Activated naive CD4-positive, alpha-beta T cell treated with Interleukin-2 at 50 U/mL for 16 hours (primary cell): Measurements from ENCODE around the gene TMEM132E.
A peak's percentile ranks its signal among the peaks of the same experiment; 100 is the strongest.

Source experiments
- DNase-seq: peaks from one replicate; pipeline ENCODE4 v3.0.0-alpha.2; 2020

The TMEM132E gene

GRCh38 chr17:34637548-34638525, 58.5 kb downstream of the TMEM132E start:
- DNase-seq, result peak; percentile 80

GRCh38 chr17:34638526-34639260, 59.3 kb downstream of the TMEM132E start:
- DNase-seq, result no peak

DNA sequence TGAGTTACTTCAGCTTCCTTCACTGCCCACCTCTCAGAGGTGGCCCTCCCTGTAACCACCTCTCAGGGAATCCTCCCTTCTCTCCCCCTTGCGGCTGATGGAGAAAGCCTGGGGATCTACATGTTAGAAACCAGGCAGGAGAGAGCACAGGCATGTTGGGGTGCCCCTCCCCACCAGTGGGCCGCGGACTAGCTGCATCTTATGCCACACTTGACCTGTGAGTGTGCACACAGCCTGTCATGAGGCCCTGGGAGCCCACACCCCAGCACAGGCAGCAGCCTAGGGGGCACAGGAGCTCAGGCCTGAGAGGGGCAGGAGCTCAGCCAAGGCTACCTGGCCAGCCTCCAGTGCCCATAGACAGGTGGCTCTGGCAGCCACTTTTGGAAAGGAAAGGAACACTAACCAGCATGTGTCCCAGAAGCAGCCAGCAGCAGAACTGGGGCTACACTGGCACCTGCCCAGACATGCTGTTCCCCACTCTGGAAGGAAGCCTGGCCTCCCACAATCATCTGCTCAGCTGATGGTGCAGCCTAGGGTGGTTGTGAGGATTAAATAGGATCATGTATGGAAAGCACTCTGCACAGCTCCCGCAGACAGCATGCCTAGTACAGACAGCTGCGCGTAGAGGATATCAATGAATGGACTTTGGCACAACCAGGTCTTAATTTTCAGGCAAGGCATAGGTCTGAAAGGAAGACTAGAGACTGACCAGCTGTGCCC, 60.5 kb downstream of the TMEM132E start:
- no peak for DNase-seq

GRCh38 chr17:34641368-34641767, 62.0 kb downstream of the TMEM132E start:
- no peak for DNase-seq

DNA sequence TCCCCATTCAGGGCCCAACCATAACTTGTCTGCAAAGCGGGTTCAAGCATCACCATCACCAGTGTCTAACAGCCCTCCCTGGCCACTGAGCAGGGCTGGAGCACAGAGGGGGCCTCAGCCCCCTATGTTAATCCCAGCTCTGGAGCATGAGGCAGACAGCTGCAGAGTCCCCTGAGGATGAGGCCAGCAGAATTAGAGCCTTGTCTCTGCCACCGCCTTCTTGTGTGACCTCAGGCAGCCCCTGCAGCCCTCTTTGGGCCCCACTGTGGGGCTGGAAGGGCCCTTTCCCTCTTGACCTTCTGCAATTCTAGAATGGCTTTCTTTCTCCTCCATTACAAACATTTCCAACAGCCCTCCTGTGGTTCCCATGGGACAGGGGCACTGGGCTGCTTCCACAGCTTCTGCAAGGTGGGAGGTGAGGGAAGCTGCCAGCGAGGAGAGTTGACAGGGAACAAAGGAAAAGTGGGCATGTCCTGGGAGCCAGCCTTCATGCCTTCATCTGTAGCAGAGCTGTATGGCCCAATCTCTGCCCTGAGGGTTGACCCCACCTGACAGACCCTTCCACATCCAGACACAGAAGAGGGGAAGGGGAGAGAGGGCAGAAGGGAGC, 65.7 kb downstream of the TMEM132E start:
- DNase-seq, result no peak

GRCh38 chr17:34645594-34645993, 66.2 kb downstream of the TMEM132E start:
- DNase-seq, result no peak

DNA sequence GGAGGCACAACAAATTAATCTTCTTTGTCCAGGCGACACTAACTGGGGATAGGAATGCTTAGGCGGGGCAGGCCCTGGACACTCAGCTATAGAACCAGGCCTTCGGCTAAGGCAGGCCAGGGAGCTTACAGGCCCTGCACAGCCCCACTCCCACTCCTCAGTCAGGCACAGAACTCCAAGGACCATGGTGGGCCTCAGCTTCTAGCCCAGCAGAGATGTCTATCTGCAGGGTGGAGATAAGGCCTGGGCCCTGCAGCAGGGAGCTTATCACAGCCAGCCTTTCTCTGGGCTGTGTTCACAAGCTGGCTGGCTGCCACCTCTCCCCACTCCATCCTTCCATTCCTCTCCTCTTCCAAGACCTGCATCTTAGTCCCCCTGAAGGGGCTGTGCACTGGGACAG, 68.1 kb downstream of the TMEM132E start:
- DNase-seq, result no peak

GRCh38 chr17:34650051-34650750, 70.8 kb downstream of the TMEM132E start:
- no peak for DNase-seq

- no peak for DNase-seq
Observed at GRCh38 chr17:34651402-34651811, 72.0 kb downstream of the TMEM132E start.

GRCh38 chr17:34652021-34652555, 72.7 kb downstream of the TMEM132E start:
- no peak for DNase-seq

DNA sequence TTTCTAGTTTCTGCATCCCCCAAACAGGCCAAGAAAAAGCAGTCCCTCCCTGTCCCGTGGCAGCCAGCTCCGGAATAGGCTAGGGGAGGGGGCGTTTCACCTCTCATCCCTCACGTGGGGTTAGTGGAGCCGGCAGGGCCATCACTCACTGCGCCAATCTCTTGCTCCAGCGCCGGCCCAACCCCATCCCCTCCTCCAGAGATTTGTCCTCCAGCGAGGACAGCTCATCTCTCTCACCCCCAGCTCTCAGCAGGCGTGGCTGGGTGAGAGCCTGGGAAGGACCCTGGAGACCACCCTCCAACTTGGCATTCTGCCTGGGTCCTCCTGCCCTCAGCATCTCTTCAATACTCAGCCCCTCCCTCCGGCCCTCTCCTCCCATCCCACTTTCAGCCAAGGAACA, 74.1 kb downstream of the TMEM132E start:
- no peak for DNase-seq

- no peak for DNase-seq
Observed at GRCh38 chr17:34654276-34654880, 75.0 kb downstream of the TMEM132E start.

- DNase-seq, result no peak
Observed at GRCh38 chr17:34654881-34655276, 75.5 kb downstream of the TMEM132E start.

GRCh38 chr17:34656801-34657200, 77.4 kb downstream of the TMEM132E start:
- no peak for DNase-seq

DNA sequence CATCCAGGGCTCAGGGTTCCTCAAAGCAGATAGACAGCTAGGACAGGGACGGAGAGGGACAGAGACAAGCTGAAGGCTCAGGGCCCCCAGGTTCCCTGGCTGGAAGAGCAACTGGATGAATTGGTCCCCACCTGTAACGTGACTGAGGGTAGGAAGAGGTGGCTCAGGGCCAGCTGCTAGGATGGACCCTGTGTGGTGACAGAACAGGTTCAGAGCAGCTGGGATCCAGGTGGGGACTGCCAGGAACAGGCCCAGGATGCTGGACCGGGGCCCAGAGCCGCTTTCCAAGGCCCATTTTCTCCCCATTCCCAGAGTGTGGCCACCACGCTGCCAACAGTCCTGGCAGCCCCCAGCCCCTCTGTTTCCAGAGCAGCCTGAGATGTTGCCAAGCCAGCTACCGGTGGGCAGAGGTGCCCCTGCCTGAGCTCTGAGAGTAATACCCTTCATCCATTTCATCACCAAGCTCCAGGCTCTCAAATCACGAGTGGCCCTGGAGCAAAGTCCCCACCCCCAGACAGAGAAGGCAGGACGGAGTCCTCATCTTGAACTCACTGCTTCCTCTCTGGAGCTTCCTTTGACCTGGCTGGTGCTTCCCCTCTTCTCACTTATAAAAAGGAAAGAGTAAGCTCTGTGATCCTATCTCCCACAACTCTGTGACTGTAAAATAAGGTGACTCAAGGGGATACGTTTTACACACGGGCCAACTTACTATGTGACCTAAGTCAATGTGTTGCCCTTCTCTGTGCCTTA, 79.6 kb downstream of the TMEM132E start:
- no peak for DNase-seq

- DNase-seq, result no peak
Observed at GRCh38 chr17:34663714-34664113, 84.3 kb downstream of the TMEM132E start.

DNA sequence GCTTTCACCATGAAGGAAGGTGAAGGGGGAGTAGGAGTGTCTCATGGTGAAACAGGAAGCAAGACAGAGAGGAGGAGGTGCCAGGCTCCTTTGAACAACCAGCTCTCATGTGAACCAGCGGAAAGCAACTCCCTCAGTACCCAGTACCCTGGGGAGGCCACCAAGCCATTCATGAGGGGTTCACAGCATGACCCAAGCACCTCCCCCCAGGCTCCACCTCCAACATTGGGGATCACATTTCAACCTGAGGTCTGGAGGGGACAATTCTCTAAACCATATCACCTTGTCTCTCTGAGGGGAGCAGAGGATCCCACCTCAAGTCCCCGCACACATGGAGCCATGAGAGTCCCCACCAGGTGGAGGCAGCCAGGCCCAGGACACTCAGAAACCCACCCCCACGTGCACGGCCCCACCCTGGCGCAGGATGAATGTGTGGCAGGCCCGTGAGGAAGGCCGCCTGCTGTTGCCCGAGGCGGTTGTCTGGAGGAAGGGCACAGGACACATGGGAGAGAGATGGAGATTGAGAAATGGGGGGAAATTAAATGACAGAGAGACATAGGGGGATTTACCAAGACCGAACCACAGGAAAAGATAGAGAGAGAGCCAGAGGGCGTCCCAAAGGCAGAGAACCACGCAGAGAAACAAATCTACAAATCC, 85.9 kb downstream of the TMEM132E start:
- DNase-seq, result no peak

- DNase-seq, result no peak
Observed at GRCh38 chr17:34665819-34666763, 86.7 kb downstream of the TMEM132E start.

DNA sequence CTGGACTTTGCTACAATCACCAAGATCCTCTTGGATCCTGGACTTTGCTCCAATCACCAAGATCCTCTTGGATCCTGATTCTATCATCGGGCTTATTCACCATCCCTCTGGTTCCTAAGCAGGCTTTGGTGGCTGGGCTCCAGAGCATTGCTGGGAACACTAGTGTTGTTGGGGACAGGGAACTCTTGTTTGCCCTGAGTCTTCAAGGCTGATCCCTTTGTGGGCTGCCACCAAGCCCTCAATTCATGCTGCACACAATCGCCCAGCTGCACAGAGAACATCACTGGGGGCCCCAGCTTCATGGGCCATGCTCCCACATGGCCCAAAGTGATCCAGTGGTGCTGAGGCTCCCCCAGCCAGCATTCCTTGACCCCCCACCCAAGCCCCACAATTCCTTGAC, 88.3 kb downstream of the TMEM132E start:
- no peak for DNase-seq
